Caki2 (cell line): ENCODE results near the gene RFX3. TPM values are rescaled to one million over a fixed set of nuclear protein-coding genes. Genes with fewer than 3 reads are reported as not detected.

Source experiments
- DNase-seq: peaks from one replicate; pipeline ENCODE4 v3.0.0-alpha.2; 2015; ENCODE audit warnings: low read depth
- in situ Hi-C: cut with HindIII; loops from 2 replicates; pipeline ENCODE4 v1.10.0; 2016; ENCODE audit warnings: low sequenced_read_pairs, low pct_unique_long_range_greater_than_20kb, mixed read lengths
- total RNA-seq: library from RNA; depleted of rRNA; stranded (reverse); fragments of >200 nt; shearing (Covaris generic); gene quantifications from 2 replicates; pipeline ENCODE4 v1.2.3, GENCODE V29; 2014; ENCODE audit warnings: low replicate concordance

Gene RFX3
- total RNA-seq, 1 experiment from 2014 or later: 0.30 TPM

GRCh38 chr9:3447788-3448187, 78.0 kb downstream of the RFX3 start:
- in situ Hi-C loops: no loop called here
- DNase-seq: no peak

GRCh38 chr9:3447143-3447542, 78.7 kb downstream of the RFX3 start:
- DNase-seq: no peak
- in situ Hi-C loops: no loop called here

- DNase-seq: no peak
- in situ Hi-C loops: no loop called here
These were observed 79.5 kb downstream of the RFX3 start for GRCh38 chr9:3446313-3446712.

- in situ Hi-C loops: no loop called here
- DNase-seq: no peak
These were observed 81.8 kb downstream of the RFX3 start for GRCh38 chr9:3444016-3444415.

GRCh38 chr9:3441197-3441816, 84.5 kb downstream of the RFX3 start:
- peak; percentile 33 for DNase-seq
- in situ Hi-C loops: no loop called here

- in situ Hi-C loops: no loop called here
- no peak for DNase-seq
These were observed 89.0 kb downstream of the RFX3 start for GRCh38 chr9:3436629-3437420.

- DNase-seq: no peak
- in situ Hi-C loops: no loop called here
These were observed 90.1 kb downstream of the RFX3 start for GRCh38 chr9:3435732-3436131.

GRCh38 chr9:3434594-3434993, 91.2 kb downstream of the RFX3 start:
- no peak for DNase-seq
- in situ Hi-C loops: no loop called here

- DNase-seq: no peak
- in situ Hi-C loops: no loop called here
These were observed 92.0 kb downstream of the RFX3 start for GRCh38 chr9:3433754-3434153.

- DNase-seq: no peak
- in situ Hi-C loops: no loop called here
These were observed 92.7 kb downstream of the RFX3 start for GRCh38 chr9:3433066-3433465.

GRCh38 chr9:3431890-3432289, 93.9 kb downstream of the RFX3 start:
- in situ Hi-C loops: no loop called here

GRCh38 chr9:3419893-3420292, 105.9 kb downstream of the RFX3 start:
- in situ Hi-C loops: no loop called here
- DNase-seq: no peak

More at GRCh38 chr9:3431890-3432289, 93.9 kb downstream of the RFX3 start:
- no peak for DNase-seq

GRCh38 chr9:3415906-3416305, 109.9 kb downstream of the RFX3 start:
- DNase-seq: no peak
- in situ Hi-C loops: no loop called here

- in situ Hi-C loops: no loop called here
These were observed 111.8 kb downstream of the RFX3 start for GRCh38 chr9:3413984-3414383.

GRCh38 chr9:3410461-3410860, 115.3 kb downstream of the RFX3 start:
- in situ Hi-C loops: no loop called here
- no peak for DNase-seq

More at GRCh38 chr9:3413984-3414383, 111.8 kb downstream of the RFX3 start:
- DNase-seq: no peak

GRCh38 chr9:3409453-3409852, 116.3 kb downstream of the RFX3 start:
- DNase-seq: no peak
- in situ Hi-C loops: no loop called here

- in situ Hi-C loops: no loop called here
These were observed 122.5 kb downstream of the RFX3 start for GRCh38 chr9:3403315-3403714.

GRCh38 chr9:3401221-3401954, 124.4 kb downstream of the RFX3 start:
- DNase-seq: peak; percentile 33
- in situ Hi-C loops: no loop called here

More at GRCh38 chr9:3403315-3403714, 122.5 kb downstream of the RFX3 start:
- DNase-seq: no peak

- no peak for DNase-seq
- in situ Hi-C loops: no loop called here
These were observed 127.6 kb downstream of the RFX3 start for GRCh38 chr9:3398232-3398648.
